GM23338 (cell line): Measurements from ENCODE around the gene SFPQ. TPM values are rescaled to one million over a fixed set of nuclear protein-coding genes. Genes with fewer than 3 reads are reported as not detected.

Experiments
- ATAC-seq: fragments of 200-7000 bp; cut with Tn5 transposase; 3 replicates; pipeline ENCODE4 v1.9.1; 2020
- DNase-seq: peaks from one replicate; pipeline ENCODE4 v3.0.0-alpha.2; 2015; ENCODE audit warnings: low spot score
- H2AFZ ChIP-seq: fragments of 200-600 bp; sonication (generic); 2 replicates; pipeline ENCODE4 v1.8.0; 2016; ENCODE audit warnings: antibody characterized with exemption, mild to moderate bottlenecking, moderate library complexity
- H3F3A ChIP-seq: fragments of 200-600 bp; sonication (generic); replicated peaks from 2 replicates; pipeline ENCODE4 v1.8.0; 2017; ENCODE audit warnings: antibody characterized with exemption, mixed run types, low read depth
- H3K27ac ChIP-seq: fragments of 200-600 bp; sonication (generic); 2 replicates; pipeline ENCODE4 v1.6.1; 2016; ENCODE audit warnings: low read depth
- H3K27me3 ChIP-seq: fragments of 200-600 bp; sonication (generic); 2 replicates; pipeline ENCODE4 v1.8.0; 2016; ENCODE audit warnings: mild to moderate bottlenecking, mixed run types, moderate library complexity; ENCODE audit not compliant: insufficient read depth
- H3K36me3 ChIP-seq: fragments of 200-600 bp; sonication (generic); 2 replicates; pipeline ENCODE4 v1.8.0; 2016; ENCODE audit warnings: mild to moderate bottlenecking; ENCODE audit not compliant: insufficient read depth
- H3K4me1 ChIP-seq: fragments of 200-600 bp; sonication (generic); 2 replicates; pipeline ENCODE4 v1.8.0; 2016; ENCODE audit warnings: mild to moderate bottlenecking, moderate library complexity; ENCODE audit not compliant: insufficient read depth
- H3K4me2 ChIP-seq: fragments of 200-600 bp; sonication (generic); 2 replicates; pipeline ENCODE4 v1.7.1; 2017; ENCODE audit warnings: mixed run types
- H3K4me3 ChIP-seq: fragments of 200-600 bp; sonication (generic); 2 replicates; pipeline ENCODE4 v1.6.1; 2016; ENCODE audit warnings: mixed run types
- H3K79me2 ChIP-seq: fragments of 200-600 bp; sonication (generic); replicated peaks from 2 replicates; pipeline ENCODE4 v1.8.0; 2017; ENCODE audit warnings: mild to moderate bottlenecking; ENCODE audit not compliant: insufficient read depth
- H3K9me2 ChIP-seq: fragments of 200-600 bp; sonication (generic); 2 replicates; pipeline ENCODE4 v1.8.0; 2017; ENCODE audit not compliant: insufficient read depth
- H4K20me1 ChIP-seq: fragments of 200-600 bp; sonication (generic); replicated peaks from 2 replicates; pipeline ENCODE4 v1.8.0; 2017; ENCODE audit warnings: mild to moderate bottlenecking; ENCODE audit not compliant: insufficient read depth
- H3K27ac Mint-ChIP-seq: 2 replicates; pipeline ENCODE4 v1.8.0; 2020; ENCODE audit warnings: inconsistent platforms, mild to moderate bottlenecking, moderate library complexity, mixed read lengths
- H3K27me3 Mint-ChIP-seq: 3 replicates; pipeline ENCODE4 v1.8.0; 2022; ENCODE audit warnings: low read depth, mild to moderate bottlenecking, moderate library complexity, mixed read lengths, inconsistent platforms; ENCODE audit not compliant: insufficient read depth, poor library complexity
- H3K36me3 Mint-ChIP-seq: 3 replicates; pipeline ENCODE4 v1.8.0; 2021; ENCODE audit warnings: low read depth, mild to moderate bottlenecking, inconsistent platforms, moderate library complexity, mixed read lengths
- H3K4me1 Mint-ChIP-seq: 3 replicates; pipeline ENCODE4 v1.8.0; 2020; ENCODE audit warnings: mild to moderate bottlenecking, inconsistent platforms, mixed read lengths
- H3K4me3 Mint-ChIP-seq: 3 replicates; pipeline ENCODE4 v1.8.0; 2021; ENCODE audit warnings: moderate library complexity, mild to moderate bottlenecking, inconsistent platforms, mixed read lengths
- H3K9me3 Mint-ChIP-seq: 3 replicates; pipeline ENCODE4 v1.8.0; 2020; ENCODE audit warnings: moderate library complexity, mild to moderate bottlenecking, inconsistent platforms, mixed read lengths
- POLR2AphosphoS5 ChIP-seq: IDR thresholded peaks from 2 replicates; pipeline ENCODE4 v1.6.1; 2016; ENCODE audit warnings: antibody characterized with exemption, low read depth
- ZNF462 ChIP-seq: fragments of 250-450 bp; sonication (Bioruptor Pico); IDR thresholded peaks from 2 replicates; pipeline ENCODE4 v1.5.0; 2020; ENCODE audit warnings: mild to moderate bottlenecking, moderate library complexity
- polyA plus RNA-seq: library from polyadenylated mRNA; unstranded; fragments of >200 nt; fragmentation: Nextera tagmentation; extraction: Ambion mirVana; gene quantifications from 2 replicates; pipeline ENCODE4 v1.2.1, GENCODE V29; 2016
- total RNA-seq: library from RNA; depleted of rRNA; stranded (reverse); fragments of >200 nt; shearing (Covaris generic); gene quantifications from 2 replicates; pipeline ENCODE4 v1.2.3, GENCODE V29; 2014

Gene SFPQ
- total and polyA plus RNA-seq, 2 experiments from 2014 or later: 258 to 352 TPM

GRCh38 chr1:35173909-35174540 is 18.9 kb downstream of the SFPQ start:
- H3K4me1 Mint-ChIP-seq: peaks cover 6% of the 10 kb centered on the region; the same call in 2 of the 3 replicates
- H3K27ac Mint-ChIP-seq: peak overlapping the region; percentile 20; the same call in 1 of the 2 replicates
- ATAC-seq: peak; percentile 27; the same call in 2 of the 3 replicates

More at GRCh38 chr1:35173909-35174540, 18.9 kb downstream of the SFPQ start:
- Histone ChIP-seq H3K4me3 (no peak overlapping the region), H3K79me2 (peaks cover 7% of the 10 kb centered on the region), H2AFZ (no peak overlapping the region), H3K4me2 (no peak overlapping the region), H3K27me3 (no peaks in the 10 kb centered on the region), H3F3A (peaks cover 44% of the 10 kb centered on the region), H3K27ac (peak overlapping the region; percentile 23), H4K20me1 (peaks cover 26% of the 10 kb centered on the region; the same call in 1 of the 2 replicates), H3K4me1 (no peaks in the 10 kb centered on the region), H3K36me3 (peaks cover 37% of the 10 kb centered on the region), H3K9me2 (no peaks in the 10 kb centered on the region)
- Mint-ChIP-seq H3K36me3 (peaks cover 48% of the 10 kb centered on the region), H3K9me3 (no peaks in the 10 kb centered on the region), H3K27me3 (peaks cover 12% of the 10 kb centered on the region), H3K4me3 (no peak overlapping the region)
- DNase-seq: no peak
- TF ChIP-seq ZNF462 (no peak), POLR2AphosphoS5 (peak; percentile 36)
